ENCODE results near the gene SNX3.
"Not testable (repeated sequence)": the region's sequence is repeated elsewhere in the genome, so short reads cannot be mapped to it uniquely, and the experiment has no call there.

The SNX3 gene

GRCh38 chr6:108260126-108260808 lies 573 bp downstream of the SNX3 start:
- peak; percentile 7 for DNase-seq (ENCODE audit: low read depth)

- no peak for DNase-seq (ENCODE audit: low read depth)
Observed at GRCh38 chr6:108254433-108255410, 6.1 kb downstream of the SNX3 start.

GRCh38 chr6:108253241-108253640 lies 7.6 kb downstream of the SNX3 start:
- DNase-seq (ENCODE audit: low read depth): no peak

GRCh38 chr6:108252055-108252454 lies 8.8 kb downstream of the SNX3 start:
- no peak for DNase-seq (ENCODE audit: low read depth)

GRCh38 chr6:108251252-108251651 lies 9.6 kb downstream of the SNX3 start:
- no peak for DNase-seq (ENCODE audit: low read depth)

GRCh38 chr6:108250240-108250866 lies 10.5 kb downstream of the SNX3 start:
- DNase-seq (ENCODE audit: low read depth): no peak

- DNase-seq (ENCODE audit: low read depth): no peak
Observed at GRCh38 chr6:108247965-108248536, 12.8 kb downstream of the SNX3 start.

- DNase-seq (ENCODE audit: low read depth): not testable (repeated sequence)
Observed at GRCh38 chr6:108245095-108245494, 15.7 kb downstream of the SNX3 start.

GRCh38 chr6:108243836-108244235 lies 17.0 kb downstream of the SNX3 start:
- DNase-seq (ENCODE audit: low read depth): no peak

GRCh38 chr6:108242721-108243120 lies 18.1 kb downstream of the SNX3 start:
- no peak for DNase-seq (ENCODE audit: low read depth)

- no peak for DNase-seq (ENCODE audit: low read depth)
Observed at GRCh38 chr6:108242259-108242658, 18.6 kb downstream of the SNX3 start.

- no peak for DNase-seq (ENCODE audit: low read depth)
Observed at GRCh38 chr6:108238322-108238721, 22.5 kb downstream of the SNX3 start.

GRCh38 chr6:108236791-108237190 lies 24.0 kb downstream of the SNX3 start:
- no peak for DNase-seq (ENCODE audit: low read depth)

- no peak for DNase-seq (ENCODE audit: low read depth)
Observed at GRCh38 chr6:108235127-108235526, 25.7 kb downstream of the SNX3 start.

- DNase-seq (ENCODE audit: low read depth): no peak
Observed at GRCh38 chr6:108228416-108228815, 32.4 kb downstream of the SNX3 start.

GRCh38 chr6:108227290-108227689 lies 33.5 kb downstream of the SNX3 start:
- DNase-seq (ENCODE audit: low read depth): no peak

GRCh38 chr6:108222504-108222903 lies 38.3 kb downstream of the SNX3 start:
- DNase-seq (ENCODE audit: low read depth): no peak

- DNase-seq (ENCODE audit: low read depth): no peak
Observed at GRCh38 chr6:108222064-108222463, 38.8 kb downstream of the SNX3 start.

GRCh38 chr6:108211671-108212070 lies 49.2 kb downstream of the SNX3 start:
- DNase-seq (ENCODE audit: low read depth): no peak

GRCh38 chr6:108210556-108210955 lies 50.3 kb downstream of the SNX3 start:
- DNase-seq (ENCODE audit: low read depth): no peak

- no peak for DNase-seq (ENCODE audit: low read depth)
Observed at GRCh38 chr6:108209738-108210137, 51.1 kb downstream of the SNX3 start.

- no peak for DNase-seq (ENCODE audit: low read depth)
Observed at GRCh38 chr6:108207013-108207412, 53.8 kb downstream of the SNX3 start.

All from activated T-cell treated with anti-CD3 and anti-CD28 coated beads for 48 hours (primary cell).